H1 (cell line): ENCODE measurements around the gene C5AR1.

ENCODE experiments used
- CHD2 ChIP-seq: IDR thresholded peaks from 2 replicates; pipeline ENCODE4 v1.6.1; 2012; ENCODE audit warnings: low read length, improper control_type of control experiment
- NANOG ChIP-seq: IDR thresholded peaks from 2 replicates; pipeline ENCODE4 v1.6.1; 2011; ENCODE audit warnings: low read length, low read depth, mild to moderate bottlenecking, inconsistent platforms; ENCODE audit not compliant: insufficient read depth, poor library complexity, severe bottlenecking
- TF ChIP-seq, protein P1 (sequence below), 3 experiments: IDR thresholded peaks; 1 replicate in 2 of 3; 2 replicates in 1 of 3; pipeline versions ENCODE4 v1.5.1 to v1.6.1; 2011; ENCODE audit warnings: low read length in 3 of 3, mild to moderate bottlenecking in 3 of 3, inconsistent platforms in 2 of 3, low read depth in 1 of 3, moderate library complexity in 1 of 3; ENCODE audit not compliant: insufficient read depth in 1 of 3; ENCODE audit errors: control extremely low read depth in 1 of 3

DNA sequence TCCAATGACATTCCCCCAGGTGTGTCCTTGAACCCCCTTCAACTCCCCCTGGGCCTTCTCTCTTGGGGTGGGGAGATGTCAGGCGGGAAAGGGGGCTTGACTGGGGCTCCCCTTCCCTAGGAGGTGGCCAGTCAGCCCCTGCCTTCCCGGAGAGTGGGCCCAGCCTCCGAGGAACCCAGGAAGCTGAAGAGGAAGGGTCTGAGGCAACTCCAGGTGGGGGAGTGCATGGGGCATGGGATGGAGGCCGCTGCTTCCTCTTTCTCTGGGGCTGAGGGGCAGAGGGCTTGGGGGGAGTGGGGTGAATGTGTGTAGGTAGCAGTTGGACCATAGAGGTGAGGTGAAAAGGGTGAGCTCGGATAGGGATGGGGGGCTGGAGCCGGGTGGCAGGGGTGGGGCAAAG, 37.7 kb upstream of the C5AR1 start:
- TF ChIP-seq, protein P1, sequence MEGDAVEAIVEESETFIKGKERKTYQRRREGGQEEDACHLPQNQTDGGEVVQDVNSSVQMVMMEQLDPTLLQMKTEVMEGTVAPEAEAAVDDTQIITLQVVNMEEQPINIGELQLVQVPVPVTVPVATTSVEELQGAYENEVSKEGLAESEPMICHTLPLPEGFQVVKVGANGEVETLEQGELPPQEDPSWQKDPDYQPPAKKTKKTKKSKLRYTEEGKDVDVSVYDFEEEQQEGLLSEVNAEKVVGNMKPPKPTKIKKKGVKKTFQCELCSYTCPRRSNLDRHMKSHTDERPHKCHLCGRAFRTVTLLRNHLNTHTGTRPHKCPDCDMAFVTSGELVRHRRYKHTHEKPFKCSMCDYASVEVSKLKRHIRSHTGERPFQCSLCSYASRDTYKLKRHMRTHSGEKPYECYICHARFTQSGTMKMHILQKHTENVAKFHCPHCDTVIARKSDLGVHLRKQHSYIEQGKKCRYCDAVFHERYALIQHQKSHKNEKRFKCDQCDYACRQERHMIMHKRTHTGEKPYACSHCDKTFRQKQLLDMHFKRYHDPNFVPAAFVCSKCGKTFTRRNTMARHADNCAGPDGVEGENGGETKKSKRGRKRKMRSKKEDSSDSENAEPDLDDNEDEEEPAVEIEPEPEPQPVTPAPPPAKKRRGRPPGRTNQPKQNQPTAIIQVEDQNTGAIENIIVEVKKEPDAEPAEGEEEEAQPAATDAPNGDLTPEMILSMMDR (IDR thresholded peaks at IDR 0.05; ENCODE audit: control extremely low read depth in 1 of 3, insufficient read depth in 1 of 3, low read depth in 1 of 3, low read length in 3 of 3) = no peak
- TF ChIP-seq NANOG = no peak
- TF ChIP-seq CHD2 = no peak
